Activated naive CD8-positive, alpha-beta T cell treated with anti-CD3 and anti-CD28 coated beads for 36 hours (primary cell): Measurements from ENCODE around the gene IFT122. TPM values are rescaled to one million over a fixed set of nuclear protein-coding genes. Genes with fewer than 3 reads are reported as not detected.
A peak's percentile ranks its signal among the peaks of the same experiment; 100 is the strongest.

ENCODE experiments used
- DNase-seq: peaks from one replicate; pipeline ENCODE4 v3.0.0; 2021
- H3K27ac Mint-ChIP-seq: one replicate; pipeline ENCODE4 v1.8.0; 2022; ENCODE audit warnings: mild to moderate bottlenecking, moderate library complexity, mixed read lengths
- H3K27me3 Mint-ChIP-seq: one replicate; pipeline ENCODE4 v1.8.0; 2022; ENCODE audit warnings: mild to moderate bottlenecking, mixed read lengths
- H3K36me3 Mint-ChIP-seq: one replicate; pipeline ENCODE4 v1.8.0; 2021; ENCODE audit warnings: mild to moderate bottlenecking, mixed read lengths
- H3K4me1 Mint-ChIP-seq: one replicate; pipeline ENCODE4 v1.8.0; 2021; ENCODE audit warnings: mixed read lengths
- H3K4me3 Mint-ChIP-seq: one replicate; pipeline ENCODE4 v1.8.0; 2022; ENCODE audit warnings: mild to moderate bottlenecking, moderate library complexity, mixed read lengths
- H3K9me3 Mint-ChIP-seq: one replicate; pipeline ENCODE4 v1.8.0; 2022; ENCODE audit warnings: mixed read lengths
- total RNA-seq, 2 experiments: library from RNA; stranded (reverse); gene quantifications; one replicate each; pipeline ENCODE4 v1.2.3, GENCODE V29; 2021

IFT122 gene
- total RNA-seq, 2 experiments from 2014 or later: 14.9 to 15.6 TPM

DNA sequence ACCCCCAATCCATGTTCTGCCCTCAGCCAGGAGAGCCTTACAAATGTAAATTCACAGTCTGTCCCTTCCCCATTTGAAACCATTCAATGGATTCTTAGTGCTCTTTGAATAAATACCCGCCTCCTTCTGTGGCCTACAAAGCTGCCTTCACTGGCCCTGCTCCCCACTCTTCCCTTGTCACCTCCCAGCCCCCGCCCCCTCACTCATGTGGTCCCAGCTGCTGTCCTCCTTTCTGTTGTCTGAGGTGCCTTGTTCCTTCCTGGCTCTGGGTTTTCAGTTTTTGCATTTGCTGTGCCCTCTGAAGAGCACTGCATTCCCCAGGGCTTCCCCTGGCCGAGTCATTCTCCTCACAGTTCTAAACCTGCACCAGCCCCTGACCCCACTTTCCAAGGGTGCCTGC, 14.8 kb upstream of the IFT122 start:
- no peak overlapping the region for H3K4me3 Mint-ChIP-seq
- H3K4me1 Mint-ChIP-seq: peaks cover 32% of the 10 kb centered on the region
- H3K27ac Mint-ChIP-seq: no peak overlapping the region
- no peak for DNase-seq
- no peaks in the 10 kb centered on the region for H3K9me3 Mint-ChIP-seq
- H3K36me3 Mint-ChIP-seq: peaks cover 9% of the 10 kb centered on the region
- H3K27me3 Mint-ChIP-seq: peaks cover 5% of the 10 kb centered on the region

DNA sequence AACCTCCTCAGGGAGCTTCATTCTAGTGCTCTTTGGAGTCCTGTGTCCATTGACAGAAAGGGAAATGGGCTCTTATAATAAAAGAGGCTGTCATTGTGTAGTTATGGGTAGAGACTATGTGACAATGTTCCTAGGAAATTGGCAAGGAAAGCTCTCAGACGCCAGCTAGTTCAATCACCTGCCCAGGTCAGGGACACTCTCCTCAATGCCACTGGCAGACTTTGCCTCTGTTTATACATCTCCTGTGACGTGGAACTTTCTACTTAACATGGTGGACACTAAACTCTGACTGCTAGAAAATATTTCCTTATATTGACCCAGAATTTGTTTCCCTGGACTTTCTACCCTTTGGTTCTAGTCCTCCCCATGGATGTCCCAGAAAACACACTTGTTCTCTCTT, 14.4 kb upstream of the IFT122 start:
- Mint-ChIP-seq H3K9me3 (no peaks in the 10 kb centered on the region), H3K4me3 (no peak overlapping the region), H3K27ac (no peak overlapping the region), H3K36me3 (peaks cover 11% of the 10 kb centered on the region), H3K4me1 (peaks cover 32% of the 10 kb centered on the region), H3K27me3 (peaks cover 5% of the 10 kb centered on the region)
- no peak for DNase-seq

DNA sequence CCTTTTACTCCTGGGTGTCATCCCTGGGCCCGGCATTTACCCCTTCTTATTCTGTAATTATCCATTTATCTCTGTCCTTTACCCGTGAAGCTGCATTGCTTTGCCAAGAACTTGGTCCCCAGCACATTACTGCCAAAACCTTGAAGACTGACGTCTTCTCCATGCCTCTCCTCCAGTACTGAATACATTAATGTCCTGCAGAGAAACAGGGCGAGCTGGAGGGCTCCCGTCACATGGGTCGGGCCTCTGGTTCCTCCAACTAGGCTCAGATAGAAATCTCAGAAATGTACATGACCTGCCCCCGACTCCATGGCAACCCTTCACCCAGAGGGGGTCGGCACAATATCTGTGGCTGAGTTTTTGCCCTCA, 12.0 kb upstream of the IFT122 start:
- peaks cover 5% of the 10 kb centered on the region for H3K27me3 Mint-ChIP-seq
- H3K4me1 Mint-ChIP-seq: peaks cover 37% of the 10 kb centered on the region
- peak overlapping the region; percentile 73 for H3K4me3 Mint-ChIP-seq
- DNase-seq: no peak
- H3K36me3 Mint-ChIP-seq: peaks cover 15% of the 10 kb centered on the region
- H3K27ac Mint-ChIP-seq: no peak overlapping the region
- H3K9me3 Mint-ChIP-seq: no peaks in the 10 kb centered on the region

DNA sequence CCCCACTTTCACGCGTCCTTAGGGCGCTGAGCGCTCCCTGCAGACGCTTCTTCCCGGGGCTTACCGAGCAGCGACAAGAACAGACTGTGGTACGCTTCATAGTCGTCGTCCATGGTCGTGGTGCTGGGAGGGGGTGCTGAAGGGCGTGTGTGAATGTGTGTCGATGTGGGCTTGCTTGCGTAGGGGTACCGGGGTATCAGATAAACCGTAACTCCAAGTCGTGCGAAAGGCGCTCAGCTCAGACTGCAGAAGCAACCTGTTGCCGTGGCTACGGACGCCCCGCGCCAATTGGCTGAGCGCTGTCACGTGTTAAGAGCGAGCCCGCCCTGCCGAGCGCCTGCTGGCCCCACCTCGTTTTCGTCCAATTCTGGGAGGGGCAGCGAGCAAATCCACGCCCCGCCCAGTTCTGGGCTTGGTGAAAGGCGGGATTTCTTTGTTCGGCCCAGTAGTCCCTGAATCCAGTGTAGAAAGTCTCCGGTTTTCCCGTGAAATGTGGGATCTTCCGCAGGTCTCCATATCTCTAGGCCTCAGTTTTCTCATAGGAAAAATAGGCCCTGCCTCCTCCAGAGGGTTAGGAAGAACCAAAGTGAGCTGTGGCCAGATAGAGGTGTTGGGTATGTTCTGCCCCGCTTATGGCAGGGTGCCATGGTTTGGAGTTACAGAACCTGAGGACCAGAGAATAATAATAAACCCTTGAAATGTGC, 11.5 kb upstream of the IFT122 start, which contains the start of gene EFCAB12:
Gene EFCAB12, minus strand, starts transcription at position 261 of the 704 bp plus-strand sequence. Its CDS starts 148 bp downstream, at position 113.
- Mint-ChIP-seq H3K27ac (peak within 1 kb of the TSS; percentile 7), H3K9me3 (no peaks in the 10 kb centered on the region), H3K36me3 (peaks cover 15% of the 10 kb centered on the region), H3K4me1 (peaks cover 37% of the 10 kb centered on the region), H3K4me3 (peak within 1 kb of the TSS; percentile 73), H3K27me3 (peaks cover 5% of the 10 kb centered on the region)
- peak; percentile 89 for DNase-seq

DNA sequence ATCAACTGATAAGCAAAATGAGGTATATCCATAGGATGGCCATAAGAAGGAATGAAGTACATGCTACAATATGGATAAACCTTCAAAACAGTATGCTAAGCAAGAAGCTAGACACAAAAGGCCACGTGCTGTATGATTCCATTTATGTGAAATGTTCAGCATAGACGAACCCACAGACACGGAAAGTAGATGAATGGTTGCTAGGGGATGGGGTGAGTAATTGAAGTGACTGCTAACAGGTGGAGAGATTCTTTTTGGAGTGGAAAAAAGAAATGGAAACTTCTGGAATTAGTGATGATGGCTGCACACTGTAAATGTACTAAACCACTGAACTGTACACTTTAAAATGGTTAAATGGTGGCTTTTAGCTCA, 11.0 kb upstream of the IFT122 start:
- Mint-ChIP-seq H3K4me3 (no peak overlapping the region), H3K27me3 (peaks cover 5% of the 10 kb centered on the region), H3K27ac (peak overlapping the region; percentile 7), H3K4me1 (peaks cover 36% of the 10 kb centered on the region), H3K36me3 (peaks cover 15% of the 10 kb centered on the region), H3K9me3 (no peaks in the 10 kb centered on the region)
- peak; percentile 22 for DNase-seq

DNA sequence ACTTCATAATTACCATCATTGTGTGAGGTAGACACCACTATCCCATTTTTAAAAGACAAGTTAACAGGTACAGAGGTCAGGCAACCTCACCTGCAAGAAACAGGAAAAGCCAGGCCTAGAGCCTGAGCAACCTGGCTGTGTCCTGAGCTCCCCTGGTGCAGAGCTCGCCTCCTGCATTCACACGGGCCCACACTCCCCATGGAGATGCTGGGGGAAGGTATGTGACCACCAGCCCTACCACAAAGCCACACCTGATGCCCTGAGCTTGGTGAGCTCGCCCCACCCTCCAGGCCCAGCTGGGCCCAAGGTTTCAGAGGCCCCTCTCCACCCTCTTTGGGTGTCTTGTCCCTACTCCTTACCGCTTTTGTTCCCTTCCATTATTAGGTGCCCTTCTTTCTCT, 10.4 kb upstream of the IFT122 start:
- no peak for DNase-seq
- Mint-ChIP-seq H3K27me3 (peaks cover 5% of the 10 kb centered on the region), H3K9me3 (no peaks in the 10 kb centered on the region), H3K27ac (peak overlapping the region; percentile 7), H3K4me3 (no peak overlapping the region), H3K36me3 (peaks cover 15% of the 10 kb centered on the region), H3K4me1 (peaks cover 37% of the 10 kb centered on the region)

DNA sequence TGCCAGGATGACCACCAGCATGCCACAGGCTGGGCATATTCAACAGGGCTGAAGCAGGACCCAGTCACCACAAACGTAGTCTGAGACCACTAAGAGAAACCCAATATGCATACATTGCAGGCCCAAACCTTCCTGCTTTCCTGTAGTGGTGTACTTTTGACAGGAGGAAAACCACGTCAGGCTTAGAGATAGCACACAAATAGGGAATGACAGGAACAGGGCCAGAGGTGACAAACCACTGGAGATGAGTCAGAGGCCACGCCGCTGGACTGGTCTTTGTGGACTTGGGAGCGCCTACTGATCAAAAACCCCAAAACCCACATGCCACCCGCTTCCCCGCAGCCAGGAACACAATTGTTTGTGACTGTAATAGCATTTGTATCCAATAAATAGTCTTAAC, 8.0 kb upstream of the IFT122 start:
- Mint-ChIP-seq H3K4me1 (peaks cover 57% of the 10 kb centered on the region), H3K27ac (no peak overlapping the region), H3K4me3 (no peak overlapping the region), H3K36me3 (peaks cover 24% of the 10 kb centered on the region), H3K9me3 (no peaks in the 10 kb centered on the region), H3K27me3 (peaks cover 5% of the 10 kb centered on the region)
- no peak for DNase-seq

DNA sequence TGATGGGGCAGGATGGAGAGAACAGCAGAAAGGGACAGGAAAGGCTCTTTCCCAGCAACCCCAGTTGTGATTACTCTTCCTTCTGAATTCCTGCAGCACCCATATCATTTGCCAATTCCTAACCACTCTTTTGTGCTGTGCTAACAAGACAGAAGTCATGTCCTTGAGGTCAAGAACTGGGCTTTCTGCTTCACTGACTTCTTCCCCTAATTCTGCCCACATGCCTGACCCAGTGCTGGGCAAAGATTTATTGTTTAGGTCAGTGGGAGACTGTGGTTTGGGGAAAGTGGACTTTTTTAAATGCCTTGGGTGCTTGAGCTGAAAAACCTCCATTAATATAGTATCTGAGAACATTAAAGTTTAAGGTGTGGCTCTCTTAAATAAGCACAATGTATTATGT, 7.4 kb upstream of the IFT122 start:
- Mint-ChIP-seq H3K27ac (no peak overlapping the region), H3K4me3 (no peak overlapping the region), H3K4me1 (peaks cover 60% of the 10 kb centered on the region), H3K9me3 (no peaks in the 10 kb centered on the region), H3K36me3 (peaks cover 25% of the 10 kb centered on the region), H3K27me3 (peaks cover 5% of the 10 kb centered on the region)
- no peak for DNase-seq

DNA sequence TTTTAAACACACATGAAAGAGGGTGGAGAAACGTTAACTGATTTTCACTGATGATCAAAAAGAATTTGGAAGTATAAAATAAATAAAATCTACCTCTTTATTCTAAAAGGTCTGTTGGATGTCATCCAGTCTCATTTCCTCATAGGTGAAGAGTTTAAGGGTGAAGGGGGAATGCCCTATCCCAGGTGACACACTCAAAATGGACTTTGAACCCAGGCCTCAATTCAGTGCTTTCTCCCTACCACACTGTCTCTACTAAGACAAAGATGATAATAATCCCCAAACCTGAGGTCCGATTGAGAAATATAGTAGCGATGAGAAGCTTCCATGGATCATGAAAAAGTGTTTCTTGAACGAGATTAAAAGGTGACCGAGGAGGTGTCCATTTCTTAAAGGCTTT, 6.5 kb upstream of the IFT122 start:
- peaks cover 60% of the 10 kb centered on the region for H3K4me1 Mint-ChIP-seq
- peaks cover 29% of the 10 kb centered on the region for H3K36me3 Mint-ChIP-seq
- H3K27me3 Mint-ChIP-seq: no peaks in the 10 kb centered on the region
- H3K27ac Mint-ChIP-seq: no peak overlapping the region
- no peak for DNase-seq
- no peaks in the 10 kb centered on the region for H3K9me3 Mint-ChIP-seq
- H3K4me3 Mint-ChIP-seq: no peak overlapping the region

DNA sequence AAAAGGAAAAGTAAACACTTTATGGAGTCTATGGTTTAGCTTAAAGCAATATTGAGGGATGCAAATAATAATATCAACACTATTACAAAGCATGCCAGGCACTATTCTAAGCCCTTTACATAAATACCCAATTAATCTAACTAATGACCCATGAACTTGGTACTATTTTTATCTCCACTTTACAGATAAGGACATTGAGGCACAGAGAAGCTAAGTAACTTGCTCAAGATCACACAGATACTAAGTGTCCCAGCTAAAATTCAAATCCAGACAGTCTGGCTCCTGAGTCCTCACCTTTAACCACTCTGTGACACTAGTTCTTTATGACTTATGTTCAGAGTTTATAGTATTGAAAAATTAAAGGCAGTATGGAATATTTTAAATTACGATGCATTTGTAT, 5.9 kb upstream of the IFT122 start:
- Mint-ChIP-seq H3K4me3 (no peak overlapping the region), H3K27ac (no peak overlapping the region), H3K27me3 (no peaks in the 10 kb centered on the region), H3K4me1 (peaks cover 55% of the 10 kb centered on the region), H3K36me3 (peaks cover 29% of the 10 kb centered on the region), H3K9me3 (no peaks in the 10 kb centered on the region)
- DNase-seq: no peak

DNA sequence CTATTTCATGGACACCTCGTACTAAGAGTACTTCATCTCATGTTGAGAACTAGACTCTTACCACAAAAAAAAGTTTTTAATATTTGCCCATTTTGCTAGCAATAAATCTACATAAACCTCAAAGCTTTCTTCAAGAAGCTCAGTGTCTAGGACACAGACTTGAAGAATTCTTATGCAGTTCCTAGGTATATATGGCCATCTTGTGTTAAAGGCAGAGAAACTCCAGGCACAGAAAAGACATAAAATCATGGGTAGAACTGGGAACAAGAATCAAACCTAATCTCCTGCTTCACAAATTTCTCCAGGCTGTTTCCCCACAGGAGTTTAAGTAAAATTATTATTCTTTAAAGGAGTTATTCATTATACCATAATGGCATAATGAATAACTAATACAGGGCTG, 4.7 kb upstream of the IFT122 start:
- peaks cover 3% of the 10 kb centered on the region for H3K27me3 Mint-ChIP-seq
- H3K36me3 Mint-ChIP-seq: peaks cover 23% of the 10 kb centered on the region
- no peak for DNase-seq
- H3K4me3 Mint-ChIP-seq: no peak overlapping the region
- no peaks in the 10 kb centered on the region for H3K9me3 Mint-ChIP-seq
- peaks cover 48% of the 10 kb centered on the region for H3K4me1 Mint-ChIP-seq
- peak overlapping the region; percentile 63 for H3K27ac Mint-ChIP-seq

DNA sequence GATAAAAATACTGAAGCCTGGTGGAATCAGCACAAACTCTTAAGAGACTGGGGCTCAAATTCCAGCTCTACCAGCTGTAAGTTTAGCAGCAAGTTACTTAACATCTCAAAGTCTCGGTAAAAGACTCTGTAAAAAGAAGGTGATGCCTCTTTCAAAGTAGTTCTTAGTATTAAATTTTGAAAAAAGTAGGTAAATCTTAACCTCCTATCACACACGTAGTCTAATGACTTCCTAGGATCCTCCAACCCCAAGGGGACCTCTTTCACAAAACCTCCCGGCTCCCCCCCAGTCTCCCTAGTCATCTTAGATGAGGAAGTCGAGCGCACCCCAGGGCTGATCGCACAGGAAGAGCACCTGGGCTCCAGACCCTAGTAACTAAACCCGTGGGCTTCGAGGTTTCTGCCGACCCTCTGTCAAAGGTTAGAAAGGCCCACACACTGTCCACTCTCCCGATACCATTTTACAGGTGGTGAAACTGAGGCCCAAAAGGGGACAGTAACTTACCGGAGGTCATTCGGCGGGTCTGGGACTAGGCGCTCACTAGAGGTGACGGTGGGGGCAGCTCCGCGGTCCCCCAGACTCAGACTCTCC, 703 bp upstream of the IFT122 start:
- H3K27me3 Mint-ChIP-seq: peaks cover 3% of the 10 kb centered on the region
- no peaks in the 10 kb centered on the region for H3K9me3 Mint-ChIP-seq
- H3K27ac Mint-ChIP-seq: peak overlapping the region; percentile 93
- H3K36me3 Mint-ChIP-seq: peaks cover 20% of the 10 kb centered on the region
- peaks cover 56% of the 10 kb centered on the region for H3K4me1 Mint-ChIP-seq
- peak; percentile 41 for DNase-seq
- H3K4me3 Mint-ChIP-seq: peak overlapping the region; percentile 92

DNA sequence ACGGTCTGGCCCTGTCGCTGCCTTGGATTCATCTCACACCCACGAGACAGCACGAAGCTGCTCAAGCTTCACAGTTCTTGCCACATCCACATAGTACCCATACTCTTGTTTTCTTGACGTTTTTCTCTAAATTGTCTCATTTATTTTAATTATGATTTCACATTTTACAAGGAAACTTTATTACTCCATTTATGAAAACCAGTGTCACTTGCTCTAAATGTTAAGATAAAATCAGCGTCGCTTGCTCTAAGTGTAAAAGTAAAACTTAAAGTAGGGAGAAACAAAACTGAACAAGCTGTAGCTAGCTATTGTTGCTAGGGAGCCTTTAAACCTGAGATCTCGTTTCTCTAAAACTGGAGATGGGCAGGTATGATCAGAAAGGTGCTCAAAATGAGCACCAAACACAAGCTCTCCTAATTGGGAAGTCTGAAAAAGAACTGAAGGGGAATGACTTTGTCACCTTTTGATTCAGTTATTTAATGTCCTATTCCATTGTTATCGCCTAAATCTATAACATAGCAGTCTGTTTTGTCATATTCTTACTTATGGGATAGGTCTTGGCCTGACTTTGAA, 680 bp downstream of the IFT122 start:
- H3K4me1 Mint-ChIP-seq: peaks cover 44% of the 10 kb centered on the region
- no peak for DNase-seq
- H3K27me3 Mint-ChIP-seq: peaks cover 3% of the 10 kb centered on the region
- H3K36me3 Mint-ChIP-seq: peaks cover 17% of the 10 kb centered on the region
- peak overlapping the region; percentile 92 for H3K4me3 Mint-ChIP-seq
- no peaks in the 10 kb centered on the region for H3K9me3 Mint-ChIP-seq
- peak overlapping the region; percentile 93 for H3K27ac Mint-ChIP-seq

DNA sequence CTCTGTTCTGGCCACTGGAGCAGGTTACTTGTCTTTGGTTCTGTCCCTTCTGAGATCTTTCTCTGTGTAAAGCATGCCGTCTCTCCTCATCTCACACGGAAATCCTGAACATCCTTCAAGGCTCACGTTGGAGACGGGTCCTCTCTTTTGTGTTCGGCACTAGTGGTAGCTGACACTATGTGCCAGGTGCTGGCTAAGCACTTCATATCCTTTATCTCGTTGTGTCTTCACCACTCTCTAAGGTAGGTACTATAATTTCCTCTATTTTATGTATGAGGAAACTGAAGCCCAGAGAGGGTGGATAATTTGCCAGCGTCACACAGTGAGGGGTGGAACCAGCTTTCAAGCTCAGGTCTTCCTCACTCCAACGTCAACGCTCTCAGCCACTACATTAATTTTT, 1.2 kb downstream of the IFT122 start:
- H3K4me1 Mint-ChIP-seq: peaks cover 39% of the 10 kb centered on the region
- H3K27ac Mint-ChIP-seq: peak overlapping the region; percentile 93
- DNase-seq: no peak
- H3K4me3 Mint-ChIP-seq: peak overlapping the region; percentile 92
- H3K27me3 Mint-ChIP-seq: peaks cover 3% of the 10 kb centered on the region
- no peaks in the 10 kb centered on the region for H3K9me3 Mint-ChIP-seq
- H3K36me3 Mint-ChIP-seq: peaks cover 15% of the 10 kb centered on the region

DNA sequence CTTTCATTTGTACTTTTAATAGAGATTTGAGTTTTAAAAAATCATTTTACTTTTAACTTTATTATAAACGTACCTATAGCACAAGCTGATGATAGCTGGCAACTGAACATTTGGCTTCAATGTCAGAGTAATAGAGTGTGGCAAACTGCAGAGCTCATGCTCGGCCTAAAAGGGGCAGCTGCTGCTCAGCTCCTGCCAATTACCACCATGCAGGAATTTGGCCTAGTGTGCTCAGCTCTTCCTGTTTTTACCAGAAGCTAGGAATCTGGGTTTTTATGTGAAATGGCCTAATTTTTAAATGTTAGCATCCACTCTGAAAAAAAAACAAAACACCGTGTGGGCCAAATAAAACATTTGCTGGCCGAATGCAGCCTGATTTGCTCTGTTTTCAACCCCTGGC, 1.8 kb downstream of the IFT122 start:
- Mint-ChIP-seq H3K27ac (peak overlapping the region; percentile 93), H3K27me3 (peaks cover 3% of the 10 kb centered on the region), H3K36me3 (peaks cover 14% of the 10 kb centered on the region), H3K4me3 (peak overlapping the region; percentile 92), H3K4me1 (peaks cover 33% of the 10 kb centered on the region), H3K9me3 (no peaks in the 10 kb centered on the region)
- no peak for DNase-seq

DNA sequence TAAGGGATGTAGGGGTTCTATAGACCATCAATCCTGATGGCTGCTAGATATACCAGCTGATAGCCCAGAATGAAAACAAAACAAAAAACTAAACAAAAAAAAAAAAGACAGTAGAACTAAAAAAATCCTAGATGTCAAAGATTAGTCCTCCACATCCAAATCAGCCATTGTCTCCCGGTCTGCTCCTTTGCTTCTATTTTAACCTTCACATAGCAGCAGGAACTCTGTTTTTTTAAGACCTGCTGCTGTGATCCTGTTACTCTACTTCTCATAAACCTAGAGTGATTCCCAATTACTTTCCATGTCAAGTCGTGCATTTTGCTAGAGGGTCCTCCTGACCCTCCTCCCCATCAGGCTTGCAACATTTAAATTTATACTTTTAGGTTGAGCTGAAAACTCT, 2.5 kb downstream of the IFT122 start:
- H3K9me3 Mint-ChIP-seq: no peaks in the 10 kb centered on the region
- H3K27me3 Mint-ChIP-seq: peaks cover 3% of the 10 kb centered on the region
- peaks cover 29% of the 10 kb centered on the region for H3K4me1 Mint-ChIP-seq
- DNase-seq: no peak
- H3K4me3 Mint-ChIP-seq: no peak overlapping the region
- H3K36me3 Mint-ChIP-seq: peaks cover 11% of the 10 kb centered on the region
- no peak overlapping the region for H3K27ac Mint-ChIP-seq
